HepG2 (cell line): ENCODE results near the gene TUBB4A. TPM values are rescaled to one million over a fixed set of nuclear protein-coding genes. Genes with fewer than 3 reads are reported as not detected.

ENCODE experiments used
- FOXC1 ChIP-seq: sonication (generic); formaldehyde crosslinking; IDR thresholded peaks from 2 replicates; pipeline ENCODE4 v1.8.0; 2022; ENCODE audit warnings: mild to moderate bottlenecking, missing genetic modification reagents, borderline replicate concordance
- HNRNPL ChIP-seq: fragments of 200-400 bp; formaldehyde crosslinking; IDR thresholded peaks from 2 replicates; pipeline ENCODE4 v1.6.1; 2017; ENCODE audit warnings: mild to moderate bottlenecking, low read depth, low read length
- HOXA9 ChIP-seq: sonication (generic); formaldehyde crosslinking; IDR thresholded peaks from 2 replicates; pipeline ENCODE4 v1.8.1; 2022; ENCODE audit warnings: missing genetic modification reagents, mild to moderate bottlenecking, moderate library complexity, borderline replicate concordance
- KLF13 ChIP-seq: sonication (generic); formaldehyde crosslinking; IDR thresholded peaks from 2 replicates; pipeline ENCODE4 v1.4.0; 2020; ENCODE audit warnings: mild to moderate bottlenecking, missing genetic modification reagents
- MAFK ChIP-seq, 2 experiments: IDR thresholded peaks in 1 of 2; conservative IDR thresholded peaks in 1 of 2; 2 replicates each; pipeline ENCODE4 v1.6.1; 2011; ENCODE audit warnings: improper control_type of control experiment in 2 of 2, low read length in 2 of 2
- NFE2L2 ChIP-seq: fragments of 150-350 bp; IDR thresholded peaks from 2 replicates; pipeline ENCODE4 v1.6.1; 2014; ENCODE audit warnings: low read length
- NFIB ChIP-seq: sonication (generic); formaldehyde crosslinking; IDR thresholded peaks from 2 replicates; pipeline ENCODE4 v1.9.0; 2021; ENCODE audit warnings: missing genetic modification reagents, mild to moderate bottlenecking, borderline replicate concordance
- PAF1 ChIP-seq: IDR thresholded peaks from 2 replicates; pipeline ENCODE4 v1.6.1; 2016; ENCODE audit warnings: missing genetic modification reagents, missing compliant biosample characterization
- PPARG ChIP-seq: conservative IDR thresholded peaks from 2 replicates; pipeline ENCODE4 v1.6.1; 2016; ENCODE audit warnings: missing biosample characterization, missing genetic modification reagents
- TAF15 ChIP-seq: fragments of 200-400 bp; formaldehyde crosslinking; IDR thresholded peaks from one replicate; pipeline ENCODE4 v1.6.1; 2018; ENCODE audit warnings: mild to moderate bottlenecking, low read depth, low read length; ENCODE audit not compliant: poor library complexity, severe bottlenecking
- THAP9 ChIP-seq: sonication (generic); formaldehyde crosslinking; IDR thresholded peaks from 2 replicates; pipeline ENCODE4; 2020; ENCODE audit warnings: missing genetic modification reagents, mild to moderate bottlenecking, borderline replicate concordance
- ZBTB4 ChIP-seq: sonication (generic); formaldehyde crosslinking; IDR thresholded peaks from 2 replicates; pipeline ENCODE4 v1.4.0; 2020; ENCODE audit warnings: missing genetic modification reagents, mild to moderate bottlenecking, borderline replicate concordance
- polyA plus RNA-seq, 8 experiments: library from polyadenylated mRNA; depleted of rRNA in 3 of 8; stranded (reverse) in 7 of 8; unstranded in 1 of 8; fragments of >200 nt; fragmentation: Illumina TruSeq in 4 of 8; extraction: Trizol in 4 of 8; gene quantifications; 2 replicates each; pipeline versions ENCODE4 v1.2.1 to v1.2.3, GENCODE V29; 2011 to 2016; ENCODE audit warnings: low read depth in 4 of 8, missing spikeins in 1 of 8, mixed read lengths in 1 of 8; ENCODE audit not compliant: insufficient read depth in 1 of 8
- total RNA-seq, 5 experiments: library from RNA; depleted of rRNA; stranded (reverse); fragments of >200 nt; fragmentation: Illumina TruSeq; extraction: Trizol; gene quantifications; 2 replicates each; pipeline ENCODE4 v1.2.3, GENCODE V29; 2016; ENCODE audit warnings: low read depth in 1 of 5
- TF ChIP-seq, protein P1 (sequence below): sonication (generic); formaldehyde crosslinking; IDR thresholded peaks from 2 replicates; pipeline ENCODE4 v1.4.0; 2020; ENCODE audit warnings: missing genetic modification reagents
- TF ChIP-seq, protein P2 (sequence below): fragments of 450-650 bp; IDR thresholded peaks from 2 replicates; pipeline ENCODE4 v1.6.1; 2017; ENCODE audit warnings: mild to moderate bottlenecking

TUBB4A gene
- total and polyA plus RNA-seq, 2 of the 13 experiments (the other 11 are each of a cell fraction or from before 2014, with no cell fraction given): not detected

GRCh38 chr19:6464070-6464873 is 37.8 kb downstream of the TUBB4A start, which contains the start of gene CRB3 (continued):
- TF ChIP-seq MAFK (conservative IDR thresholded peaks at IDR 0.05 in 1 of 2, IDR thresholded peaks at IDR 0.05 in 1 of 2; ENCODE audit: low read length in 2 of 2): no peak
- TF ChIP-seq FOXC1 (CRISPR knock-in tag): peak; percentile 76; the same call in 1 of the 2 replicates
- TF ChIP-seq, protein P1, sequence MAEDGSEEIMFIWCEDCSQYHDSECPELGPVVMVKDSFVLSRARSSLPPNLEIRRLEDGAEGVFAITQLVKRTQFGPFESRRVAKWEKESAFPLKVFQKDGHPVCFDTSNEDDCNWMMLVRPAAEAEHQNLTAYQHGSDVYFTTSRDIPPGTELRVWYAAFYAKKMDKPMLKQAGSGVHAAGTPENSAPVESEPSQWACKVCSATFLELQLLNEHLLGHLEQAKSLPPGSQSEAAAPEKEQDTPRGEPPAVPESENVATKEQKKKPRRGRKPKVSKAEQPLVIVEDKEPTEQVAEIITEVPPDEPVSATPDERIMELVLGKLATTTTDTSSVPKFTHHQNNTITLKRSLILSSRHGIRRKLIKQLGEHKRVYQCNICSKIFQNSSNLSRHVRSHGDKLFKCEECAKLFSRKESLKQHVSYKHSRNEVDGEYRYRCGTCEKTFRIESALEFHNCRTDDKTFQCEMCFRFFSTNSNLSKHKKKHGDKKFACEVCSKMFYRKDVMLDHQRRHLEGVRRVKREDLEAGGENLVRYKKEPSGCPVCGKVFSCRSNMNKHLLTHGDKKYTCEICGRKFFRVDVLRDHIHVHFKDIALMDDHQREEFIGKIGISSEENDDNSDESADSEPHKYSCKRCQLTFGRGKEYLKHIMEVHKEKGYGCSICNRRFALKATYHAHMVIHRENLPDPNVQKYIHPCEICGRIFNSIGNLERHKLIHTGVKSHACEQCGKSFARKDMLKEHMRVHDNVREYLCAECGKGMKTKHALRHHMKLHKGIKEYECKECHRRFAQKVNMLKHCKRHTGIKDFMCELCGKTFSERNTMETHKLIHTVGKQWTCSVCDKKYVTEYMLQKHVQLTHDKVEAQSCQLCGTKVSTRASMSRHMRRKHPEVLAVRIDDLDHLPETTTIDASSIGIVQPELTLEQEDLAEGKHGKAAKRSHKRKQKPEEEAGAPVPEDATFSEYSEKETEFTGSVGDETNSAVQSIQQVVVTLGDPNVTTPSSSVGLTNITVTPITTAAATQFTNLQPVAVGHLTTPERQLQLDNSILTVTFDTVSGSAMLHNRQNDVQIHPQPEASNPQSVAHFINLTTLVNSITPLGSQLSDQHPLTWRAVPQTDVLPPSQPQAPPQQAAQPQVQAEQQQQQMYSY (CRISPR knock-in tag): peak; percentile 61; the same call in 1 of the 2 replicates
- no peak for TF ChIP-seq PAF1
- TF ChIP-seq KLF13 (CRISPR knock-in tag): no peak
- no peak for TF ChIP-seq TAF15
- peak; percentile 54; the same call in 1 of the 2 replicates for TF ChIP-seq ZBTB4 (CRISPR knock-in tag)
- TF ChIP-seq PPARG (CRISPR knock-in tag): no peak
- TF ChIP-seq HNRNPL: no peak
- TF ChIP-seq THAP9: peak; percentile 68
- TF ChIP-seq, protein P2, sequence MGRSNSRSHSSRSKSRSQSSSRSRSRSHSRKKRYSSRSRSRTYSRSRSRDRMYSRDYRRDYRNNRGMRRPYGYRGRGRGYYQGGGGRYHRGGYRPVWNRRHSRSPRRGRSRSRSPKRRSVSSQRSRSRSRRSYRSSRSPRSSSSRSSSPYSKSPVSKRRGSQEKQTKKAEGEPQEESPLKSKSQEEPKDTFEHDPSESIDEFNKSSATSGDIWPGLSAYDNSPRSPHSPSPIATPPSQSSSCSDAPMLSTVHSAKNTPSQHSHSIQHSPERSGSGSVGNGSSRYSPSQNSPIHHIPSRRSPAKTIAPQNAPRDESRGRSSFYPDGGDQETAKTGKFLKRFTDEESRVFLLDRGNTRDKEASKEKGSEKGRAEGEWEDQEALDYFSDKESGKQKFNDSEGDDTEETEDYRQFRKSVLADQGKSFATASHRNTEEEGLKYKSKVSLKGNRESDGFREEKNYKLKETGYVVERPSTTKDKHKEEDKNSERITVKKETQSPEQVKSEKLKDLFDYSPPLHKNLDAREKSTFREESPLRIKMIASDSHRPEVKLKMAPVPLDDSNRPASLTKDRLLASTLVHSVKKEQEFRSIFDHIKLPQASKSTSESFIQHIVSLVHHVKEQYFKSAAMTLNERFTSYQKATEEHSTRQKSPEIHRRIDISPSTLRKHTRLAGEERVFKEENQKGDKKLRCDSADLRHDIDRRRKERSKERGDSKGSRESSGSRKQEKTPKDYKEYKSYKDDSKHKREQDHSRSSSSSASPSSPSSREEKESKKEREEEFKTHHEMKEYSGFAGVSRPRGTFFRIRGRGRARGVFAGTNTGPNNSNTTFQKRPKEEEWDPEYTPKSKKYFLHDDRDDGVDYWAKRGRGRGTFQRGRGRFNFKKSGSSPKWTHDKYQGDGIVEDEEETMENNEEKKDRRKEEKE: no peak
- TF ChIP-seq NFE2L2: no peak
- no peak for TF ChIP-seq NFIB (CRISPR knock-in tag)
- no peak for TF ChIP-seq HOXA9 (CRISPR knock-in tag)
